OCI-LY3 (cell line): ENCODE measurements around the gene TMEM59L.

Source experiments
- H2AFZ ChIP-seq: fragments of 200-600, 300-600 bp; shearing (Covaris generic); 2 replicates; pipeline ENCODE4 v1.6.0; 2014; ENCODE audit warnings: antibody characterized with exemption, low read depth, low read length
- H3K27ac ChIP-seq: fragments of 200-600, 300-600 bp; sonication (generic); 2 replicates; pipeline ENCODE4 v1.5.1; 2014; ENCODE audit warnings: mild to moderate bottlenecking, low read length, moderate library complexity, mixed read lengths
- H3K27me3 ChIP-seq: fragments of 200-600, 300-600 bp; sonication (generic); 2 replicates; pipeline ENCODE4 v1.6.1; 2014; ENCODE audit warnings: low read depth, low read length, mixed read lengths
- H3K36me3 ChIP-seq: fragments of 200-600, 300-600 bp; sonication (generic); replicated peaks from 2 replicates; pipeline ENCODE3; 2014; ENCODE audit warnings: low read depth, low read length, mixed read lengths
- H3K4me1 ChIP-seq: fragments of 300-600, 200-600 bp; sonication (generic); 2 replicates; pipeline ENCODE4 v1.6.1; 2014; ENCODE audit warnings: low read length, mixed read lengths
- H3K4me2 ChIP-seq: fragments of 200-600, 300-600 bp; sonication (generic); 2 replicates; pipeline ENCODE4 v1.6.1; 2014; ENCODE audit warnings: low read length, mixed read lengths
- H3K4me3 ChIP-seq: fragments of 300-600, 200-600 bp; sonication (generic); 2 replicates; pipeline ENCODE4 v1.5.1; 2014; ENCODE audit warnings: antibody characterized with exemption, mild to moderate bottlenecking, low read length, moderate library complexity
- H3K79me2 ChIP-seq: fragments of 300-600, 200-600 bp; shearing (Covaris generic); 2 replicates; pipeline ENCODE4 v1.6.1; 2014; ENCODE audit warnings: mild to moderate bottlenecking, low read length, mixed read lengths
- H3K9ac ChIP-seq: fragments of 300-600, 200-600 bp; shearing (Covaris generic); 2 replicates; pipeline ENCODE4 v1.6.0; 2014; ENCODE audit warnings: mild to moderate bottlenecking, low read length, moderate library complexity
- H3K9me3 ChIP-seq: fragments of 200-600, 300-600 bp; shearing (Covaris generic); 2 replicates; pipeline ENCODE4 v1.6.1; 2014; ENCODE audit warnings: low read length, mixed read lengths; ENCODE audit not compliant: insufficient read depth
- H4K20me1 ChIP-seq: fragments of 200-600, 300-600 bp; sonication (generic); 2 replicates; pipeline ENCODE4 v1.6.1; 2016; ENCODE audit warnings: low read length, mixed read lengths; ENCODE audit not compliant: insufficient read depth
- EZH2phosphoT487 ChIP-seq: fragments of 200-600 bp; shearing (Covaris generic); IDR thresholded peaks from 2 replicates; pipeline ENCODE4 v1.6.1; 2018; ENCODE audit warnings: antibody characterized with exemption, mixed run types, low read depth
- TF ChIP-seq, protein P1 (sequence below): fragments of 200-600, 300-600 bp; sonication (generic); IDR thresholded peaks from 2 replicates; pipeline ENCODE4 v1.5.1; 2014; ENCODE audit warnings: antibody characterized with exemption, low read length, low read depth

TMEM59L gene

GRCh38 chr19:18605196-18605545 lies 7.5 kb upstream of the TMEM59L start:
- Histone ChIP-seq H3K9ac (no peak overlapping the region), H3K36me3 (no peaks in the 10 kb centered on the region), H3K79me2 (no peaks in the 10 kb centered on the region), H3K4me1 (no peaks in the 10 kb centered on the region), H3K9me3 (no peaks in the 10 kb centered on the region), H4K20me1 (no peaks in the 10 kb centered on the region), H3K27me3 (peaks cover 31% of the 10 kb centered on the region), H3K4me3 (no peak overlapping the region), H3K4me2 (no peak overlapping the region), H3K27ac (no peak overlapping the region), H2AFZ (no peak overlapping the region)
- TF ChIP-seq, protein P1, sequence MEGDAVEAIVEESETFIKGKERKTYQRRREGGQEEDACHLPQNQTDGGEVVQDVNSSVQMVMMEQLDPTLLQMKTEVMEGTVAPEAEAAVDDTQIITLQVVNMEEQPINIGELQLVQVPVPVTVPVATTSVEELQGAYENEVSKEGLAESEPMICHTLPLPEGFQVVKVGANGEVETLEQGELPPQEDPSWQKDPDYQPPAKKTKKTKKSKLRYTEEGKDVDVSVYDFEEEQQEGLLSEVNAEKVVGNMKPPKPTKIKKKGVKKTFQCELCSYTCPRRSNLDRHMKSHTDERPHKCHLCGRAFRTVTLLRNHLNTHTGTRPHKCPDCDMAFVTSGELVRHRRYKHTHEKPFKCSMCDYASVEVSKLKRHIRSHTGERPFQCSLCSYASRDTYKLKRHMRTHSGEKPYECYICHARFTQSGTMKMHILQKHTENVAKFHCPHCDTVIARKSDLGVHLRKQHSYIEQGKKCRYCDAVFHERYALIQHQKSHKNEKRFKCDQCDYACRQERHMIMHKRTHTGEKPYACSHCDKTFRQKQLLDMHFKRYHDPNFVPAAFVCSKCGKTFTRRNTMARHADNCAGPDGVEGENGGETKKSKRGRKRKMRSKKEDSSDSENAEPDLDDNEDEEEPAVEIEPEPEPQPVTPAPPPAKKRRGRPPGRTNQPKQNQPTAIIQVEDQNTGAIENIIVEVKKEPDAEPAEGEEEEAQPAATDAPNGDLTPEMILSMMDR, result no peak
- no peak for TF ChIP-seq EZH2phosphoT487

DNA sequence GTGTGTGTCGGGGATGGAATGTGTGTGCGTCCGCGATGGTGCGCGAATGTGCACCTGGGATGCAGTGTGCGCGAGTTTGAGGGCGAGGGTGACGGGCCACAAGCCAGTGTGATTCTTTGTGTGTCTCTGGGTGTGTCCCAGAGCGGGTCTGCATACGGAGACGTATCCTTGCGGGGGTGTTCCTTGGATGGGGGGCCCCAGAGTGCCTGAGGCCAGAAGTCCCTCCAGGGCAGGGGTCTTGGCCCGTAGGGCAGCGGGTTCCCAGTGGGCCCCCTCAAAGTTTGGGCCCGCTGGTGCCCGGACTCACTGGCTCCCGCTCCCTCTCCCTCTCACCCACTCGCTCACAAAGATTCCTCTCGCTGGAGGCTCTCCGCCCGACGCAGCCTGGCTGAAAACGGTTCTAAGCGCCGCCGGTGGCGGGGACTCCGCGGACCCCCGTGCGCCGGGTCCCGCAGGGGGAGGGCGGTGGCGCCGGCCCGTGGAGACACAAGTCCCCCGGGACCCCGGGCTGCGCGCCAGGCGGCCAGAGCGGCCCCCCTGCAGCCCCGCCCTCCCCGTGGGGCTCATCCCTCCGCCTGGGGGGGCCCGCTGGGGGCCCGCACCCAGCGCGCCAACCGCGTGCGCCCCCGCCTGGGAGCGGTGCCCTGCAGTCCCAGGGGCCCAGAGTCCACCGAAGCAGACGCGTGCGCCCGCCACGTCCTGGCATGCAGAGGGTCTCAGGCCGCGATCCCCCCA lies 7.0 kb upstream of the TMEM59L start:
- no peak overlapping the region for H3K4me3 ChIP-seq
- no peak overlapping the region for H3K27ac ChIP-seq
- peaks cover 34% of the 10 kb centered on the region for H3K27me3 ChIP-seq
- H3K4me2 ChIP-seq, result no peak overlapping the region
- H3K9me3 ChIP-seq, result no peaks in the 10 kb centered on the region
- H3K79me2 ChIP-seq, result no peaks in the 10 kb centered on the region
- no peaks in the 10 kb centered on the region for H3K4me1 ChIP-seq
- no peaks in the 10 kb centered on the region for H4K20me1 ChIP-seq
- no peak overlapping the region for H2AFZ ChIP-seq
- H3K36me3 ChIP-seq, result no peaks in the 10 kb centered on the region
- no peak for TF ChIP-seq EZH2phosphoT487
- TF ChIP-seq, protein P1, result no peak
- no peak overlapping the region for H3K9ac ChIP-seq

- Histone ChIP-seq H4K20me1 (no peaks in the 10 kb centered on the region), H3K4me1 (no peaks in the 10 kb centered on the region), H3K27me3 (peaks cover 34% of the 10 kb centered on the region), H3K79me2 (no peaks in the 10 kb centered on the region), H2AFZ (no peak within 1 kb of the TSS), H3K9ac (no peak within 1 kb of the TSS), H3K27ac (no peak within 1 kb of the TSS), H3K4me2 (no peak within 1 kb of the TSS), H3K4me3 (no peak within 1 kb of the TSS), H3K9me3 (no peaks in the 10 kb centered on the region), H3K36me3 (no peaks in the 10 kb centered on the region)
- TF ChIP-seq, protein P1, result no peak
- TF ChIP-seq EZH2phosphoT487, result no peak
These were observed 6.1 kb upstream of the TMEM59L start, which contains the start of gene CRLF1 for GRCh38 chr19:18606281-18607225. Gene CRLF1 (minus strand): TSS chr19:18606799. CDS start chr19:18606656, 143 bp downstream.
